NCI-H2227 treated with DMSO at 0.1 percent for 48 hours (cell line): ENCODE data around the gene PPP2R5E.

Experiments used
- DNase-seq: peaks from one replicate; lab custom pipeline; 2025; lab: John Stamatoyannopoulos, UW

Gene PPP2R5E

DNA sequence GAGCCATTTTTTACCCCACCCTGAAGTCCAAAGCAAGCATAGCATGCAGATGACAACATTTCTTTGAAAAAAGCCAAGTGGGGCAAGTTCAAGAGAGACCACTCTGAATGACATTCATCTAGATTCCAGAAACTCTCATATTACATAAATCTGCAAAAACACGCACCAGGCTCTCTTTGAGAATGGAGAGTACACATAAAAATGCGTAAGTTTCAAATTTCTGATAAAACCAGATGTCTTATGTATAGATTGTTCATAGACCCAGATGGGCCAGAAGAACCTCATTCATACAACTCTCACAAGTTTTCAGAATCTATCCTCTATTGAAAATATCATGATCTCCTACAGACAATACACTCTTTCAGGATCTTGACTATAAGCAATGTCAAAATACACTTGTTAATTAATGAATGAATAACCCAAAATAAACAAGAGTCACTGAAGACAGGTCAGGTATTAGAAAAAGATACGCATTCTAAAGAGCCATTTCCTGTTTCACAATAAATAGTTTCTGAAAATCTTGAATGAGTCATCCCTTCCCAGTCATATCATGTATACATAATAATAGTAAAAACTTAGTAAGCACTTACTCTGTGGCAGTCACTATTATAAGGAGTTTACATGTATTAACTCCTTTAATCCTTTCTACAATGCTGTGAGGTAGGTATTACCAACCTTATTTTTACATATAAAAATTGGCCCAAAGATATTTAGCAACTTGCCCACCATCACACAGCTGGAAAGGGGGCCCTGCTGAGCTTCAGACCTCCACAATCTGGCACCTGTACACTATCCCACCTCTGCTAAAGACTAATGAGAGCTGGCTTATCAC lies 72.0 kb downstream of the PPP2R5E start:
- no peak for DNase-seq

DNA sequence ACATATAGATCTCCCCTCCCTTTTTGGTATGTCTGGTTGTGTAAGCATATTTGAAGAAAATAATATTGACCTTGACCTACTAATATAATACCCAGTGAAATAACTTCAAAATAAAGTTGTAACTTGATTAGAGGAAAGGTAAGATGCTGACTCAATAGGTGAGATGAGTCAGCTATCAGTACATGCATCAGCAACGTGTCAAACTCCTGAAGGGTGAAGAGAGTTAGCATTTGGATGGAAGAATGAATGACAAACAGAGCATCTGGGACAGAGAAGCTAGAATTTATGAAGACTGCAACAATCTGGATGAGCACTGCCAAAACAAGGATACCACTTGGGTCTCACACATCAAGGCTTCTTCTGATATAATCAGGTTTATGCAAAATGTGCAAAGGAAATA lies 74.9 kb downstream of the PPP2R5E start:
- no peak for DNase-seq

DNA sequence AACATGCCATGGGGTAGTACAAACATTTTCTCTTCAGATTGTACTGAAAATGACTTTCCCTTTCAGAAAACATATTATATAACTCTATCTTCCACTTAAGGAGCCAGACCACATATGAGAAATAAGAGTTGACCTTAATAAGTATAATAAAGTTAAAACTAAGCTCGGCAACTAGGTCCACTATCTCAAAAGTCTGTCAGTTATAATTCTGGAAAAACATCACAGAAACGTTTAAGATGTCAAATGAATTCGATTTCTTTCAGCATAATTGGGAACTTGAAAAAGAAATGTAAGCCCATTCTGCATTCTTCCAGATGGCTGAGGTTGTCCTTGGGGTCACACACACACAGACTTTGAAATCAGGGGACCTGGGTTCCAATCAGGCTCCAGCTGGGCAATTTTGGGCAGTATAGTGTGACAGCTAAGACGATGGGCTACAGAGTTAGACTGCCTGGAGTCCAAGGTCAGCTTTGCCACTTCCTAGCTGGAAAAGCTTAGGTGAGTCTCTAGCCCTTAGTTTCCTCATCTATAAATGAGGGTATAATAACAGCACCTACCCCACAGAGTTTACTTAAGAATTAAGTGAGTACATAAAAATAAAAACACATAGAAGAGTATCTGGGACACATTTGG lies 75.6 kb downstream of the PPP2R5E start:
- no peak for DNase-seq

GRCh38 chr14:63465347-63465746 lies 77.8 kb downstream of the PPP2R5E start:
- no peak for DNase-seq

DNA sequence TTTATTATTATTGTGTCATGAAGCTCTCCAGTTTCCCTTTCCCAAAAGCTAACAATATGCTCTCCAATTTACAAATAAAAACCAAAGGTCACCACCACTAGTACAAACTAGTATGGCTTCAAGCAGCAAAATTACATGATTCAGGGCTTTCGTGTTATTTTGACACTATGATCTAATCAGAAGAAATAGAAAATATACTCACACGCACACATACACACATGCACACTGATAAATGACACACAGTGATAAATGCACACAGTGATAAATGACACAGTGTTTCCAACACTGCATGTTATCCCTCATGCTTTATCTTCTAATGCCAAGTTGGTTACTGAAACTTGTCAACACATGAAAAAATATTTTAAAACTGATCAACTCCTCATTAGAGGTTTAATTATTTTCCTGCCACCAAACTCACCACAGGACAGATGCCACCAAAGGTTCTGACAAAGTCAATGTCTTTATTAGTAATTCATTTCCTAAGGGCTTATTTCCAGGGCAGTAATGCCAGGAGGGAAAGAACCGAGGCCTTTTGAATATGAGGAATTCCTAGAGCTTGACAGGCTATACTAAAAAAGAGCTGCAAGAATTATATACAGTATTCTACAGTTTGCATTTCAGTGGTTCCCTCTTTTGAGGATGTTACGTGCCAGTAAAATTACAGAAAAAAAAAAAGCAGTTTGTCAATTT lies 82.4 kb downstream of the PPP2R5E start:
- DNase-seq: no peak

GRCh38 chr14:63459738-63460137 lies 83.4 kb downstream of the PPP2R5E start:
- DNase-seq: no peak

GRCh38 chr14:63457498-63457897 lies 85.7 kb downstream of the PPP2R5E start:
- DNase-seq: no peak

GRCh38 chr14:63454863-63455622 lies 88.1 kb downstream of the PPP2R5E start:
- no peak for DNase-seq

- no peak for DNase-seq
Measured at GRCh38 chr14:63454436-63454835, 88.7 kb downstream of the PPP2R5E start.

- no peak for DNase-seq
Measured at GRCh38 chr14:63453443-63453936, 89.7 kb downstream of the PPP2R5E start.

- DNase-seq: no peak
Measured at GRCh38 chr14:63452796-63453195, 90.4 kb downstream of the PPP2R5E start.

DNA sequence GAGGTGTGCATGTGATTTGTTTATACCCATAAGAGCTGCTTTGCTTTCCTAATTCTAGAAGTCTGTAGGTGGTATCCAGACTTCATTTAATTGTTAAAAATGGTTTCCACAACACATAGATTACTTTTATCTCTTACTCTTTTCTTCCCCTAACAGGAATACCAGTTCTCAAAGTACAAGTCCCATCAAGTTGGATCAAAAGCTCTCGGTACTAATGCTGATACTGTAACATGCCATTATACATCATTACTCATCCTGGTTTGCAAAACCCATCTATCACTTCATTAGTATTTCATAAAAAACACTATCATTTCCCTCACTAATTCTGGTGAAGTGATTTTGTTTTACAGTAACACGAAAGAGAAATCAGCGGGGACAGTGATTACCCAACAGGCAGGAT lies 94.3 kb downstream of the PPP2R5E start:
- DNase-seq: no peak

- DNase-seq: no peak
Measured at GRCh38 chr14:63444588-63444987, 98.6 kb downstream of the PPP2R5E start.

DNA sequence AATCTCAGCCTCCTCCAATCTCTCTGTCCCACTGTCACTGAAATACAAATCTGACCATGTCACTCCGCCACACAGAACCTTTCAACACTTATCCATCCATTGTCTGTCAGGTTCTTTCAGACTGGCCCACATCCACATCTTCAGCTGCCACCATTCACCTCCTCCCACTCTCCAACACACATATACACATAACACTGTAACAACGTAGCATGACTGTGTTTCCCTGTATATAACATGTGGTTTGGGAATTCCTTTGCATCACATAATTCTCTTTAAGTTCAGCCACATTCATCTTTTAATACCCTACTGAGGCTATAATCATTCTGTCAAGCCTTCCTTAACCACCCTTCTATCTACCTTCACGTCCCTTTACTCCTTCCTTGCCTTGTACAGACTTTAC lies 99.2 kb downstream of the PPP2R5E start:
- no peak for DNase-seq

DNA sequence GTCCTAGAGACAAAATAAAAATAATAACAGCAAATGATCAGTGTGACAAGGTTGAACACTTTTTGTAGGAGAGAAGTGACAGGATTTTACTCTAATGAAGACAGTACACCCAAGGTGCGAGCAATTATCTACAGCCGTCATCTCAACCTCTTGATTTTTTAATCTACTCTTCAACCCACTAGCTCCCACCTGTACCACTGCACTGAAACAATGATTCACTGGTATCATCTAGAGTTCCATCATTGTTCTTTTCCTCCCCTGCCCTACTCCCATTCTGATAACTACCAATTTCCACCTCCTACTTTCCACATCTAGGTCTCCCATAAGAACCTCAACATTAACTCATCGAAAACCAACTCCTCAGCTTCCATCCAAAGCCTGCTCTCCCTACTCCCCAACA lies 99.8 kb downstream of the PPP2R5E start:
- DNase-seq: no peak

DNA sequence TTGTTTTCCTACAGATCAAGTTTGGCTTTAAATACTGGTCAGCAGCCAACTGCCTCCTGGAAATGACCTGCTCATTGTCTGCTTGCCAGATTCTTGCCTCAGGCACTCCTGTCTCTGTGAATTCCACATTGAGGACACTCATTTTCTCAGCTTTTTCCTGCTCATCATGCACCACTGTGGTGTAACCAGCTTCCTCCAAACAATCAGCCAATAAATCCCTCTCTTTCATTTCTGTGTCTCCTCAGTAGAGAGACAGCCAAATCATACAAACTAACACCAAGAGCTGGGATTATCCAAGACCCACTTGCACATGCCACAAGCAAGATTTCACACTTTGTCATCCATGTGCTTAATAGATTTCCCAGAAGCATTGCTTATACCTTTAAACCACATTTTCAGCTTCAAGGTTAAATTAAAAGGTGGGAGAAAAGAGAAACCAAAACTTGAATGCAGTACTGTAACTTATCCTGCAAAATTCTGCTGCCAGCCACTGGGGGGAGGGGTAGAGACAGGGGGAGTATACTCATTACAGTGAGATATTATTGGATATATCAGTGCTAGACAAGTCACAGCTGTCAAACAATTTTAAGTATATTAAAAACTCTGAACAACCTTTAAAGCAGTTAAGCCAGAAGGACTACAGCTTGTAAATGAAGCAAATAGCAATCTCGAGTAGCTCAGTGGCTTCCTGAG lies 105.0 kb downstream of the PPP2R5E start:
- DNase-seq: no peak

DNA sequence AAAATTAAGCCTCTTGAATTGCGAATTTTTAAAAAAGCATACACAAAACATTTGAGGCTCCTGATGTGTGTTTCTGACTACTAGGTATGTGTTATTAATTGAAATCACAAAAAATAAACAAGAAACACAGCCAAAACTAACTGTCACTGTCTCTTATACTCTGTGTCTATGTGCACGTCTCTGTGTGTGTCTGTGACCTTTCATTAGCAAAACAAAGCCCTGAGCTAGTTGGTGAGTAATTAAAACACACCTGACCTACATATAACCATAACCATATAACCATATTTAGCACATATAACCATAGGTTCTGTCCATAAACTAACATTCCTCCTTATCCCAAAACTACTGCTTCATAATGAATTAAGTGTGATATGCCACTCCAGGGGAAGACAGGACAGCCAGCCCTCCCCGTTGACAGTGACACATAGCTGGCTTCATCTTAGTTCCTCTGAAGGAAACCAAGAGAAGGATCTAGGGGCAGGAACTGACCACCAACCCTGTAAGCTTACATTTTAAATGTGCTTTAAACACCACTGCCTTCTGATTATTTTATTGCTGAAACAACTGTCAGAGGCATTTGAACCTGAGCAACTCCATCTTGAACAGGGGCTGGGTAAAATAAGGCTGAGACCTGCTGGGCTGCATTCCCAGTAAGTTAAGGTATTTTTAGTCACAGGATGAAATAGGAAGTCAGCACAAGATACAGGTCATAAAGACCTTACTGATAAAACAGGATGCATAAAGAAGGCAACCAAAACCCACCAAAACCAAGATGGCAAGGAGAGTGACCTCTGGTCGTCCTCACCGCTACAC lies 106.7 kb downstream of the PPP2R5E start:
- no peak for DNase-seq

GRCh38 chr14:63435838-63436237 lies 107.3 kb downstream of the PPP2R5E start:
- DNase-seq: no peak

GRCh38 chr14:63435204-63435603 lies 108.0 kb downstream of the PPP2R5E start:
- DNase-seq: no peak

DNA sequence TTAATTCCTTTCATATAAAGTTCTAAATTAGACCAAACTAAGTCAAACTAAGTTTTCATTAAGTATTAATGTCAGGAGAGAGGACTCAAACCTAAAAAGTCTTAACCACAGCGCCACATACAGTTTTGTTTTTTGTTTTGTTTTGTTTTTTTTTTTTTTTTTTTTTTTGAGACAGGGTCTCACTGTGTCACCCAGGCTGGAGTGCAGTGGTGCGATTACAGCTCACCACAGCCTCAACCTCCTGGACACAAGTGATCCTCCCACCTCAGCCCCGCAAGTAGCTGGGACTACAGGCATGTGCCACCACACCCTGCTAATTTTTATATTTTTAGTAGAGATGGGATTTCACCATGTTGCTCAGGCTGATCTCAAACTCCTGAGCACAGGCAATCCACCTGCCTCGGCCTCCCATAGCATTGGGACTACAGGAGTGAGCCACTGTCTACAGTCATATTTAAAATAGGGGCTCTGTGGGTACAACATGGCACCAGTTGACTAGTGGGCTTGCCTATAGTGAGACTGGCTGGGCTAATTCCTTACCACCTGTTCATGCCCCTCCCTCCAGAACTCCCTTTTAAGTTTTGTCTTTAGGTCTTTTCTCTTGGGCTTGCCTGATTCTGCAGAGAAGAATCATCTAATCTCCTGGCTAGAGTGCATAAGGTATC lies 110.2 kb downstream of the PPP2R5E start:
- DNase-seq: no peak
